Cardiac septum (tissue), 1 donor: ENCODE data around the gene WDR62. TPM values are rescaled to one million over a fixed set of nuclear protein-coding genes. Genes with fewer than 3 reads are reported as not detected.

Experiments
- DNase-seq: peaks from one replicate; pipeline ENCODE4 v3.0.0-alpha.2; 2020; ENCODE audit warnings: low spot score
- intact Hi-C: fragments of 100-400 bp; cut with DNase I; formaldehyde crosslinking; loops from one replicate; pipeline ENCODE4 v1.14.0; 2022
- total RNA-seq: library from RNA; stranded (reverse); fragmentation: NEBNext Ultra II Directional; extraction: Animal tissue kit (Norgen Biotek cat#: 25700); gene quantifications from one replicate; pipeline ENCODE4 v1.2.1, GENCODE V29; 2021
- donor health status: DM: no; HTN: no; CAD: no.

WDR62 gene
- total RNA-seq, 1 donor from 2014 or later = 6.1 TPM

DNA sequence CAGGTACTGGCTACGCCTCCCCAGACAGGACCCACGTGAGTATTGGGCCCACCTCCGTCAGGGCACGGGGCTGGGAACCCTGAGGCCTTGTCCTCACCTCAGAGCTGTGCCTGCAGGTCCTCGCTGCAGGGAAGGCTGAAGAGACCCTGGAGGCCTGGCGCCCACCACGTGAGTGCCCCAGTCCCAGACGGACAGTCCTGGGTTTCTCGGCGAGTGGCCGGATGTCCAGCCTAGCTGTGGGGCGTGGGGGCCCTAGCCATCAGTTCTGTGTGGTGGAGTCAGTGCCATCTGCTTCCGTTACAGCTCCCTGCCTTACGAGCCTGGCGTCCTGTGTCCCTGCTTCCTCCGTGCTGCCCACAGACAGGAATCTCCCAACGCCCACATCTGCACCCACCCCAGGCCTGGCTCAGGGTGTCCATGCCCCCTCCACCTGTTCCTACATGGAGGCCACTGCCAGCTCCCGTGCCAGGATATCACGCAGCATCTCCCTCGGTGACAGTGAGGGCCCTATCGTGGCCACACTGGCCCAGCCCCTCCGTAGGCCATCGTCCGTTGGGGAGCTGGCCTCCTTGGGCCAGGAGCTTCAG is 48.4 kb downstream of the WDR62 start:
- intact Hi-C loops = no loop called here
- no peak for DNase-seq

GRCh38 chr19:36103842-36104552 is 49.3 kb downstream of the WDR62 start:
- no peak for DNase-seq
- intact Hi-C loops = no loop called here

- no peak for DNase-seq
- intact Hi-C loops = no loop called here
Observed at GRCh38 chr19:36106441-36106840, 51.7 kb downstream of the WDR62 start.

DNA sequence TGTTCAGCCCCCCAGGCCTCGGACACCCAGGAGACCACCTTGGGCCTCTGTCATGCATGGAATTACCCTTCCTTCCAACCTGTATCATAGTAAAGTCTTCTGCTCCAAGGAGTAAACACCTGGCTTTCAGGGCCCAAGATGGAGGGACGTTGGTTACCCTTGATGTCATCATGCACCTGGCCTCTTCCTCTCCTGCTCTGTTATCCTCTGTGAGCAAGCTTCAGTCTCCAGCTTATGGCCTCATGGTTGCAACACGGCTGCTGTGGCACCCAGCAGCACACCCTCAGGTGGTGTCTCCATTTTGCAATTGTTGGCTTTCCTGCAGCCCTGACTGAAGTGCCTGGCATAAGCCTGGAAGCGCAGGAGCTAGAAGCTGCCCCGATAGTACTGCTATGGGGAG is 52.3 kb downstream of the WDR62 start:
- no peak for DNase-seq
- intact Hi-C loops = no loop called here

GRCh38 chr19:36108684-36109083 is 54.0 kb downstream of the WDR62 start:
- no peak for DNase-seq
- intact Hi-C loops = no loop called here

DNA sequence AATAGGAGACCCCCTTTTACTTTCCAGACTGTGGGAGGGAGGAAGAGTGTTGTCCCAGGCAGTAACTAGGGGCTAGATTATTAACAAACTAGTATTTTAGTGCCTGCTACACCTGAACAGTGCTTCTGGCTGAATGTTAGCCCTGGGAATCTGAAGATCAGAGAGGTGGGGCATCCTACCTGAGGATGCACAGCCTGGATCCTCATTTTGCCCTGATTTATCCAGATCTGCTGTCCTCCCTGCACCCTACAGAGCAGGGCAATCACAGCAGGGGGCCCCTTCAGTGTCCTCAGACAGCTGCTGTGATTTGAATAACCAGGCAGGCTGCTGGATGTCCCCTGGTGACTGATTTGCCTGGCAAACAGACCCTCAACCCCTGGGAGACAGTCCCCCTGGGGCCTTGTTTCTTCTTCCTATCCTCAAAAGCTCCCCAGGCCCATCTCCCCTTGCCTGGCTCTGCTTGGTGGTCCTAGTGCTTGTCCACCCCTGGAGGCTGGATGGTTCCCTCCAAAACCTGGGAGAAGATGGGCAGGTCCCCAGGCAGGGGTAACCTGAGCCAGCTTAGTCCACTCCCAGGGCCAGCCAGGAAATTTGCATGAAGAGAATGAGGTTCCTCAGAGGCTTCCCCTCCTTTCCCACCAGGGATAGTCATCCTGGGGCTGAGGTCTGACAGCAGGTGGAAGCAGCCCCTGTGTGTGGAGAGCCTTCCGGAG is 55.9 kb downstream of the WDR62 start, which contains the start of gene OVOL3:
TSS of gene OVOL3 (plus strand) at position 657 of the 713 bp plus-strand sequence. CDS start 60 bp downstream, outside the sequence.
- DNase-seq = no peak
- intact Hi-C loops = no loop called here

DNA sequence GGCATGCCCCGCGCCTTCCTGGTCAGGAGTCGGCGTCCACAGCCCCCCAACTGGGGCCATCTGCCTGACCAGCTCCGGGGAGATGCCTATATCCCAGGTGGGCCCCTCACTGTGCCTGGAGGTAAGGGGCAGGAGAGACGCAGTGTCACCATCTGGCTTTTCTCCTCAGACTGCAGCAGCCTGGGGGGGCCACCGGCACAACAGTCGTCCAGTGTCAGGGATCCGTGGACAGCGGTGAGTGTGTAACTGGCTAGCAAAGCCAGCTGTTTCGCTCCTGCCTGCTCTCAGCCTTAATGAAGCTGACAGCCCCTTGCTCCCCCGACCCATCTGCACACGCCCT is 56.5 kb downstream of the WDR62 start:
- no peak for DNase-seq
- intact Hi-C loops = no loop called here

DNA sequence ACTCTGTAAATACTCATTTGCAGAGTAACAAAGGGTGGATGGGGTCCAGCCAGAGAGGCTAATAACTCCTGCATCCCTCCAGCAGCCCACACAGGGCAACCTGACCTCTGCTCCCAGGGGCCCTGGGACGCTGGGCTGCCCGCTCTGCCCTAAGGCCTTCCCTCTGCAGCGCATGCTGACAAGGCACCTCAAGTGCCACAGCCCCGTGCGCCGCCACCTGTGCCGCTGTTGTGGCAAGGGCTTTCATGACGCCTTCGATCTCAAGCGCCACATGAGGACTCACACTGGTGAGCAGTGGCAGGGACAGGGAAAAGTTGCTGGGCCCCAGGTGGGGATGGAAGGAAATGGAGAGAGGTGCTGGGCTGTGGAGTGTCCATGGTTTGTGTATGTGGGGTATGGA is 58.0 kb downstream of the WDR62 start:
- DNase-seq = no peak
- intact Hi-C loops = no loop called here

- intact Hi-C loops = no loop called here
- no peak for DNase-seq
Observed at GRCh38 chr19:36113425-36113824, 58.7 kb downstream of the WDR62 start.

GRCh38 chr19:36113894-36114720 is 59.4 kb downstream of the WDR62 start:
- intact Hi-C loops = loop anchor here (2.0 kb wide), 1 partner anchor 59 kb away; the partner anchor contains the start of genes THAP8 and WDR62
- no peak for DNase-seq

DNA sequence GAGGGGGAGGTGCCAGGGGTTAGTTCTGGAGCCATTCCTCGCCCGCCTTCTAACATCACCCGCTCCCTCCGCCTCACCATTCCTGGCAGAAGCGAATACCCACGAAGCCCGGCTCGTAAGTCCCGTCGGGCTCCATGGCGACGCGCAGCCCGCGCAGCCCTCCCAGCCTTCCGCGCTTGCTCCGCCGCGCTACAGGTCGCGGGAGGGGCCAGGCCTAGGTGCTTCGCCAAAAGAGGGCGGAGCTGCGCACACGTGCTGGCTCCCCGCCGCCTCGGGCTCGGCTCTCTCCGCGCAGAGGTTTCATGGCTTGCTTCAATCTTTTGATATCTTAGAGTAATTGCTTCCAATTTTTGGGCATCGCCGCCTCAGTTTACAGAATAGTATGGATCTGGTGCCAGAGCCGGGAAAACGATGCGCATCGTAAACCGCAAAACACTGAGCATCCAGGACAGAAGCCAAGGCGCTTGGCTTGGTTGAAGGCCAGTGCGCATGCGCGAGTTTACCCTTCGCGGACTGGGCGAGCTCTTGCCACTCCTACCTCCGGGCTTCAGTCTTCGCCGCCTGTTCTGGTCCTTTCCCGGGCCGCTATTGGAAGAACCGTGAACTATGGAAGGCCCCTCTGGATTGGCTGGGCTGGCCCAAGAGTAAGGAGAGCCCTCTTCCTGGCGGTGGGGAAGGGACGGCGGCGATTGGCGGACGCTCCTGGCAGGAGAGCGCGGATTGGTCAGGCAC is 60.2 kb downstream of the WDR62 start, which contains the start of gene POLR2I:
TSS of gene POLR2I (minus strand) at position 155 of the 732 bp plus-strand sequence. CDS start at position 136, 19 bp downstream.
- intact Hi-C loops = loop anchor here (2.0 kb wide), 1 partner anchor 60 kb away; the partner anchor contains the start of genes THAP8 and WDR62
- peak; percentile 99 for DNase-seq

GRCh38 chr19:36115453-36116343 is 61.0 kb downstream of the WDR62 start, which contains the start of gene TBCB:
Gene TBCB (plus strand): TSS chr19:36115468. CDS start chr19:36115561, 93 bp downstream.
- intact Hi-C loops = loop anchor here (2.0 kb wide), 1 partner anchor 61 kb away; the partner anchor contains the start of genes THAP8 and WDR62
- DNase-seq = peak; percentile 93

GRCh38 chr19:36116344-36116637 is 61.6 kb downstream of the WDR62 start:
- intact Hi-C loops = no loop called here
- DNase-seq = no peak

DNA sequence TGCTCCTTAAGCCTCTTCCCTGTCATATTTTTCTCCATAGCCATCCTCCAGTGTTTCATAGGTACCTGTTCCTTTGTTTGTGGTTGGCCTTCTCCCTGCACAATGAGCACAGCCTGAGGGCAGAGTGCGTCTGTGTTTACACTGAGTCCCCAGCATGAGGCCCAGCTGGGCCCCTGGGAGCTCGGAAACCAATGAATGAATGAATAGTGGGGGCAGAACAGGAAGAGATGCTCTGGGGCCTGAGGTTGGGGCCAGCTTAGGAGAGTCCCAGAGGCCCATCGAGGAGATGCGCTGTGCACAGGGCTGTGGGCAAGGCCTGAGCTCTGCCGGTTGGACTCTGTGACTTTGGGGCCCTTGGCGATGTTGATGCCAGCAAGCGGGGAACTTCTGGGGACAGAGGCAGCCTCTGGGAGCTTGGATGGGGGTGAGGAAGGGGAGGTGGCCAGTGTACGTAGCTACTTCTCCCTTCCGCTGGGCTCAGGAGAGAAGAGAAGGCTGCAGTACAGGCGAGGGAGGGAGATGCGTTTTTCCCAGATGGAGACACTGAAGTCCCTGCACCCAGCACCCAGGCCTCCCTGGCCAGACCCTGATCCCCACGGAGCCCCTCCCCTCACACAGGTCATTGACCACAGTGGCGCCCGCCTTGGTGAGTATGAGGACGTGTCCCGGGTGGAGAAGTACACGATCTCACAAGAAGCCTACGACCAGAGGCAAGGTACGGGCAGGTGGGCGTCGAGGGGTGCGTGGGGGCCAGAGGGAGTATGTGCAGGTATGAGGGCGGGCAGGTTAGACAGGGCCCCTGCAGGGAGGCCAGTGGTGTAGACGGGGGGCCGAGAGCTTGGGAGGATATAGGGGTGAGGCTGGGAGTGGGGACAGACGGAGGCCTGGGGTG is 65.6 kb downstream of the WDR62 start:
- DNase-seq = no peak
- intact Hi-C loops = no loop called here

- intact Hi-C loops = no loop called here
- DNase-seq = no peak
Observed at GRCh38 chr19:36120984-36121358, 66.3 kb downstream of the WDR62 start.

DNA sequence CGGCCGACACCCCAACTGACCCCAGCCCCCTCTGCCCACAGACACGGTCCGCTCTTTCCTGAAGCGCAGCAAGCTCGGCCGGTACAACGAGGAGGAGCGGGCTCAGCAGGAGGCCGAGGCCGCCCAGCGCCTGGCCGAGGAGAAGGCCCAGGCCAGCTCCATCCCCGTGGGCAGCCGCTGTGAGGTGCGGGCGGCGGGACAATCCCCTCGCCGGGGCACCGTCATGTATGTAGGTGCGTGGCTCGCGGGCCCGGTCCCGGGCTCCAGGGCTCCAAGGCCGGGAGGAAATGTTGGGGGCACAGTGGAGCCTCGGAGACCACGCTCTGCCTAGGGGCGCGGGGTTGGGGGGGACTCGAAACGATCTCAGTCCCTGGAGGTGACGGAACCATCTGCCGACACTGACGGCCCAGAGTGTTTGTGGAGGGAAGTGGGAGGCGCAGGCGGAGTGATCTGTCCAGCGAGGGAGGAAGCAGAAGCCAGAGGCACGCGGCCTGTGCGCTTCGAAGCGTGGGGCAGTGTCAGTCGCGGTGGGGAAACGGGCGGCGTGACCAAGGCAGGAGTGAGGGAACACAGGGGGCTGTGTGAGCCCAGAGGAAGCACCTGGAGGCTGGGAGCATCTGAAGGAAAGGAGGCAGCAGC is 66.9 kb downstream of the WDR62 start:
- DNase-seq = no peak

GRCh38 chr19:36125557-36125956 is 70.9 kb downstream of the WDR62 start:
- DNase-seq = no peak

More for the DNA sequence above, 66.9 kb downstream of the WDR62 start:
- intact Hi-C loops = no loop called here

More at GRCh38 chr19:36125557-36125956, 70.9 kb downstream of the WDR62 start:
- intact Hi-C loops = no loop called here
